ENCODE data around the gene BACH2. TPM values are rescaled to one million over a fixed set of nuclear protein-coding genes. Genes with fewer than 3 reads are reported as not detected.

BACH2 gene
- total and polyA plus RNA-seq, 2 experiments from 2014 or later: 5.4 to 5.6 TPM

GRCh38 chr6:90319979-90320685, 23.5 kb upstream of the BACH2 start:
- no peaks in the 10 kb centered on the region for H3K4me1 ChIP-seq (ENCODE audit: low read depth)
- H3K9me3 ChIP-seq (ENCODE audit: low read depth): no peaks in the 10 kb centered on the region
- no peaks in the 10 kb centered on the region for H3K27me3 ChIP-seq
- no peaks in the 10 kb centered on the region for H3K36me3 ChIP-seq
- DNase-seq (ENCODE audit: low read depth in 1 of 2, low spot score in 1 of 2): no peak
- H3K4me3 ChIP-seq: no peak overlapping the region
- TF ChIP-seq, protein P1, sequence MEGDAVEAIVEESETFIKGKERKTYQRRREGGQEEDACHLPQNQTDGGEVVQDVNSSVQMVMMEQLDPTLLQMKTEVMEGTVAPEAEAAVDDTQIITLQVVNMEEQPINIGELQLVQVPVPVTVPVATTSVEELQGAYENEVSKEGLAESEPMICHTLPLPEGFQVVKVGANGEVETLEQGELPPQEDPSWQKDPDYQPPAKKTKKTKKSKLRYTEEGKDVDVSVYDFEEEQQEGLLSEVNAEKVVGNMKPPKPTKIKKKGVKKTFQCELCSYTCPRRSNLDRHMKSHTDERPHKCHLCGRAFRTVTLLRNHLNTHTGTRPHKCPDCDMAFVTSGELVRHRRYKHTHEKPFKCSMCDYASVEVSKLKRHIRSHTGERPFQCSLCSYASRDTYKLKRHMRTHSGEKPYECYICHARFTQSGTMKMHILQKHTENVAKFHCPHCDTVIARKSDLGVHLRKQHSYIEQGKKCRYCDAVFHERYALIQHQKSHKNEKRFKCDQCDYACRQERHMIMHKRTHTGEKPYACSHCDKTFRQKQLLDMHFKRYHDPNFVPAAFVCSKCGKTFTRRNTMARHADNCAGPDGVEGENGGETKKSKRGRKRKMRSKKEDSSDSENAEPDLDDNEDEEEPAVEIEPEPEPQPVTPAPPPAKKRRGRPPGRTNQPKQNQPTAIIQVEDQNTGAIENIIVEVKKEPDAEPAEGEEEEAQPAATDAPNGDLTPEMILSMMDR (IDR thresholded peaks at IDR 0.05; ENCODE audit: low read depth, low read length): no peak
- H3K27ac ChIP-seq: no peak overlapping the region

DNA sequence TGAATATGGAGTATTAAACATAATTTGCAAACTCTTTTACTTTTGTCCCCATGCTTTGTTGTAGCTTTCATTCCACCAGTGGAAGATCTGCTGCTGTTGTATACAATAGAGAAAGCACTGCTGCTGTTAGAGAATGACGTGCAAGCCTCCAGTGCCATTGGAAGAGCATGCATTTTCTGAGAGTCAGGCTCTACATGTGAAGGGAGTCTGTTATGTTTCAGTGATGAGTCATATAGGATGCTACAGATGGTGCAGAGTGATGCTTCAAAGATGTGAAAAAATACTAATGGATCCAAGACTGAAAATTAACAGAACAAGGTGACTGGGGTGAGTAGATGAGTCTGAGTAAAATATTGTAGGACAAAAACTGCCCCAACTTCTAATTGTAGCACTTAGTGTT, 22.4 kb upstream of the BACH2 start:
- TF ChIP-seq, protein P1 (IDR thresholded peaks at IDR 0.05; ENCODE audit: low read depth, low read length): no peak
- Histone ChIP-seq H3K27ac (no peak overlapping the region), H3K27me3 (no peaks in the 10 kb centered on the region), H3K9me3 (ENCODE audit: low read depth) (no peaks in the 10 kb centered on the region), H3K4me3 (no peak overlapping the region), H3K4me1 (ENCODE audit: low read depth) (no peaks in the 10 kb centered on the region), H3K36me3 (no peaks in the 10 kb centered on the region)
- DNase-seq (ENCODE audit: low read depth in 1 of 2, low spot score in 1 of 2): peak in 1 of 2 donors; percentile 15

- Histone ChIP-seq H3K9me3 (ENCODE audit: low read depth) (no peaks in the 10 kb centered on the region), H3K27ac (no peak overlapping the region), H3K4me3 (no peak overlapping the region), H3K4me1 (ENCODE audit: low read depth) (no peaks in the 10 kb centered on the region), H3K27me3 (no peaks in the 10 kb centered on the region), H3K36me3 (no peaks in the 10 kb centered on the region)
- DNase-seq (ENCODE audit: low read depth in 1 of 2, low spot score in 1 of 2): no peak
- TF ChIP-seq, protein P1 (IDR thresholded peaks at IDR 0.05; ENCODE audit: low read depth, low read length): no peak
Measured at GRCh38 chr6:90315986-90316385, 19.3 kb upstream of the BACH2 start.

- TF ChIP-seq, protein P1 (IDR thresholded peaks at IDR 0.05; ENCODE audit: low read depth, low read length): no peak
- DNase-seq (ENCODE audit: low read depth in 1 of 2, low spot score in 1 of 2): no peak
- H3K36me3 ChIP-seq: no peaks in the 10 kb centered on the region
Measured at GRCh38 chr6:90315354-90315950, 18.8 kb upstream of the BACH2 start.

GRCh38 chr6:90314514-90314913, 17.9 kb upstream of the BACH2 start:
- Histone ChIP-seq H3K27me3 (no peaks in the 10 kb centered on the region), H3K9me3 (ENCODE audit: low read depth) (no peaks in the 10 kb centered on the region), H3K4me1 (ENCODE audit: low read depth) (no peaks in the 10 kb centered on the region), H3K36me3 (no peaks in the 10 kb centered on the region), H3K27ac (no peak overlapping the region), H3K4me3 (no peak overlapping the region)
- no peak for DNase-seq (ENCODE audit: low read depth in 1 of 2, low spot score in 1 of 2)
- TF ChIP-seq, protein P1 (IDR thresholded peaks at IDR 0.05; ENCODE audit: low read depth, low read length): no peak

More at GRCh38 chr6:90315354-90315950, 18.8 kb upstream of the BACH2 start:
- H3K9me3 ChIP-seq (ENCODE audit: low read depth): no peaks in the 10 kb centered on the region
- no peak overlapping the region for H3K4me3 ChIP-seq
- H3K27ac ChIP-seq: no peak overlapping the region
- H3K27me3 ChIP-seq: no peaks in the 10 kb centered on the region
- H3K4me1 ChIP-seq (ENCODE audit: low read depth): no peaks in the 10 kb centered on the region
